Psoas muscle (tissue), 8 donors: ENCODE results near the gene PDZD7. TPM values are rescaled to one million over a fixed set of nuclear protein-coding genes. Genes with fewer than 3 reads are reported as not detected.

Experiments used
- ATAC-seq, 4 donors: fragments of 200-7000 bp; cut with Tn5 transposase; one replicate each; pipeline ENCODE4 v1.9.1; 2020; ENCODE audit warnings: moderate library complexity in 3 of 4, mild to moderate bottlenecking in 2 of 4
- DNase-seq, 2 donors: peaks; one replicate each; pipeline ENCODE4 v3.0.0-alpha.2; 2020
- H3K27ac ChIP-seq: fragments of 200-600 bp; one replicate; pipeline ENCODE4 v1.8.0; 2022
- H3K27me3 ChIP-seq, 3 donors: fragments of 200-600 bp in 1 of 3; one replicate each; pipeline versions ENCODE4 v1.6.1 to v1.8.0; 2013 to 2022; ENCODE audit warnings: low read length in 2 of 3, mild to moderate bottlenecking in 2 of 3, moderate library complexity in 1 of 3; ENCODE audit not compliant: insufficient read depth in 3 of 3
- H3K36me3 ChIP-seq, 2 donors: fragments of 200-600 bp in 1 of 2; one replicate each; pipeline versions ENCODE4 v1.6.1 to v1.8.0; 2013 to 2022; ENCODE audit warnings: low read depth in 1 of 2, mild to moderate bottlenecking in 1 of 2, moderate library complexity in 1 of 2; ENCODE audit not compliant: insufficient read depth in 1 of 2
- H3K4me1 ChIP-seq: fragments of 200-600 bp; one replicate; pipeline ENCODE4 v1.8.0; 2022
- H3K4me3 ChIP-seq: fragments of 200-600 bp; one replicate; pipeline ENCODE4 v1.8.0; 2022; ENCODE audit warnings: mild to moderate bottlenecking
- H3K9me3 ChIP-seq: fragments of 200-600 bp; one replicate; pipeline ENCODE4 v1.8.0; 2022
- WGBS, 3 donors: extraction: QIAGEN DNeasy Blood & Tissue Kit; methylation state at CpG; one replicate each; pipeline versions ENCODE4 v1.1.6 to v1.1.7; 2013; 5-methylcytosine and 5-hydroxymethylcytosine counted together
- intact Hi-C, 2 donors: fragments of 100-400 bp; cut with DNase I; formaldehyde crosslinking; loops; one replicate each; pipeline versions ENCODE4 v1.11.0 to v1.14.2; 2022
- polyA plus RNA-seq, 3 donors: library from polyadenylated mRNA; stranded (reverse); fragments of 200-250 nt; gene quantifications; one replicate each; pipeline ENCODE4 v1.2.3, GENCODE V29; 2013
- total RNA-seq, 4 donors: library from RNA; stranded (reverse); fragmentation: NEBNext Ultra II Directional in 2 of 4; extraction: Animal tissue kit (Norgen Biotek cat#: 25700) in 2 of 4; gene quantifications; one replicate each; pipeline versions ENCODE4 v1.2.1 to v1.2.4, GENCODE V29; 2021 to 2023
- TF ChIP-seq, protein P1 (sequence below): fragments of 200-600 bp; IDR thresholded peaks from one replicate; pipeline ENCODE4 v1.8.0; 2022; ENCODE audit warnings: antibody characterized with exemption
- donor health status: healthy with polysubstance abuse.
- donor health status: DM: no; HTN: no; CAD: no; lungs with moderate emphysema.
- donor health status: Bipolar disorder and iron deficiency.
- donor health status: healthy.
- donor health status: DM: yes; HTN: yes; CAD: no.
- donor health status: DM: no; HTN: no; CAD: no.
- donor health status: DM: no; HTN: no; CAD: no.
- donor health status: DM: yes; HTN: yes; CAD: no.

The PDZD7 gene
- total and polyA plus RNA-seq, 7 donors: 0.04 to 0.54 (median 0.08) TPM; not detected in 2

DNA sequence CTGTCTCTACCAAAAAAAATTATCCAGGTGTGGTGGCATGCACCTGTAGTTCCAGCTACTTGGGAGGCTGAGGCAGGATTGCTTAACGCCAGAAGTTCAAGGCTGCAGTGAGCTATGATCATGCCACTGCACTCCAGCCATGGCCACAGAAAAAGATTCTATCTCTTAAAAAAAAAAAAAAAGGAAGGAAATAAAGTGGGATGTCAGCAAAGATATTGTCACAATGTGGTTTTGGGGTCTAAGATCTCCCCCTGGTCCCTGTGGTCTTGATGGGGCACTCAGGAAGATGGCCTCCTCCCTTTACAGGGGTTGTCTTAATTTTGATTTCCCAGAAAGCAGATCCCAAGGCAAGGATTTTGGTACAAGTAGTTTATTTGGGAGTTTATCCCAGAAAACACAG is 23.4 kb upstream of the PDZD7 start:
- Histone ChIP-seq H3K27ac (no peak overlapping the region), H3K27me3 (peaks cover 0 to 16% (median 4%) of the 10 kb centered on the region in 3 donors), H3K4me3 (no peak overlapping the region), H3K36me3 (no peaks in the 10 kb centered on the region), H3K9me3 (no peaks in the 10 kb centered on the region), H3K4me1 (peaks cover 9% of the 10 kb centered on the region)
- no peak for ATAC-seq
- TF ChIP-seq, protein P1, sequence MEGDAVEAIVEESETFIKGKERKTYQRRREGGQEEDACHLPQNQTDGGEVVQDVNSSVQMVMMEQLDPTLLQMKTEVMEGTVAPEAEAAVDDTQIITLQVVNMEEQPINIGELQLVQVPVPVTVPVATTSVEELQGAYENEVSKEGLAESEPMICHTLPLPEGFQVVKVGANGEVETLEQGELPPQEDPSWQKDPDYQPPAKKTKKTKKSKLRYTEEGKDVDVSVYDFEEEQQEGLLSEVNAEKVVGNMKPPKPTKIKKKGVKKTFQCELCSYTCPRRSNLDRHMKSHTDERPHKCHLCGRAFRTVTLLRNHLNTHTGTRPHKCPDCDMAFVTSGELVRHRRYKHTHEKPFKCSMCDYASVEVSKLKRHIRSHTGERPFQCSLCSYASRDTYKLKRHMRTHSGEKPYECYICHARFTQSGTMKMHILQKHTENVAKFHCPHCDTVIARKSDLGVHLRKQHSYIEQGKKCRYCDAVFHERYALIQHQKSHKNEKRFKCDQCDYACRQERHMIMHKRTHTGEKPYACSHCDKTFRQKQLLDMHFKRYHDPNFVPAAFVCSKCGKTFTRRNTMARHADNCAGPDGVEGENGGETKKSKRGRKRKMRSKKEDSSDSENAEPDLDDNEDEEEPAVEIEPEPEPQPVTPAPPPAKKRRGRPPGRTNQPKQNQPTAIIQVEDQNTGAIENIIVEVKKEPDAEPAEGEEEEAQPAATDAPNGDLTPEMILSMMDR: no peak
- intact Hi-C loops: no loop called here
- DNase-seq: no peak
- WGBS, 3 donors: 89 to 100% (median 92%) methylated on average over 1 of the region's 1 CpG

DNA sequence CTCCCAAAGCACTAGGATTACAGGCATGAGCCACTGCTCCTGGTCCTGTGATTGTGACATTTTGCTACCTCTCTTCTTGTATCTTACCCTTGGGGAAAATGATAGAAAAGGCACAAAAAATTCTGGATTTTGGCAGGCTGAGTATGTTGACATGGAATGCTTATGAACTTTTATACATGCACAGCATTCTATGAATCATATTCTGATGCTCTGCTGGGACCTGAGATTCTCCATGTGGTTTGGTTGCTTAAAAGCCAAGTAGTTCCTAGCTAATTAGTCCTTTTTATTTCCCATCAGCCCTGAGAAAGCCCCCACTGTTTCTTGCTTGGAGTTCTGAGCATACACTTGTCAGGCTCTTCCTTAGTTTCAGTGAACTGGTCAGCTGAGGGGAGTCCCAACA is 22.6 kb upstream of the PDZD7 start:
- peaks cover 0 to 24% (median 6%) of the 10 kb centered on the region in 3 donors for H3K27me3 ChIP-seq
- peaks cover 9% of the 10 kb centered on the region for H3K4me1 ChIP-seq
- no peak for DNase-seq
- ATAC-seq: no peak
- no peak overlapping the region for H3K27ac ChIP-seq
- TF ChIP-seq, protein P1: no peak
- no peaks in the 10 kb centered on the region for H3K9me3 ChIP-seq
- intact Hi-C loops: no loop called here
- no peaks in the 10 kb centered on the region for H3K36me3 ChIP-seq
- no peak overlapping the region for H3K4me3 ChIP-seq

DNA sequence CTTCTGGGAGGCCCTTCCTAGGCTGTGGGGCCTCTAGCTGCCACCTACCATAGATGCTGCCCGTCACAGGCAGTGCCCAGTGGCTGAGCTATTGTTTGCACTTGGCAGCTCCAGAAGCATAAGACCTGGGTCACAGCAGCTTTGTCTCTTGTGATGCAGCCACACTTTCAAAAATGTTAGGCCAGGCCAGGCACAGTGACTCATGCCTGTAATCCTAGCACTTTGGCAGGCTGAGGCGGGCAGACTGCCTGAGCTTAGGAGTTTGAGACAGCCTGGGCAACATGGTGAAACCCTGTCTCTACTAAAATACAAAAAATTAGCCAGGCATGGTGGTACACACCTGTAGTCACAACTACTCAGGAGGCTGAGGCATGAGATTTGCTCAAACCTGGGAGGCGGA is 21.4 kb upstream of the PDZD7 start:
- Histone ChIP-seq H3K4me1 (peaks cover 9% of the 10 kb centered on the region), H3K9me3 (no peaks in the 10 kb centered on the region), H3K4me3 (no peak overlapping the region), H3K27me3 (peaks cover 0 to 37% (median 9%) of the 10 kb centered on the region in 3 donors), H3K36me3 (no peaks in the 10 kb centered on the region), H3K27ac (peak overlapping the region; percentile 27)
- DNase-seq (peak; percentile 46 to 58), ATAC-seq (peak; percentile 91 to 96 (median 94))
- intact Hi-C loops: no loop called here
- TF ChIP-seq, protein P1: no peak
- WGBS, 3 donors: 46 to 59% (median 54%) methylated on average over 3 of the region's 3 CpGs

DNA sequence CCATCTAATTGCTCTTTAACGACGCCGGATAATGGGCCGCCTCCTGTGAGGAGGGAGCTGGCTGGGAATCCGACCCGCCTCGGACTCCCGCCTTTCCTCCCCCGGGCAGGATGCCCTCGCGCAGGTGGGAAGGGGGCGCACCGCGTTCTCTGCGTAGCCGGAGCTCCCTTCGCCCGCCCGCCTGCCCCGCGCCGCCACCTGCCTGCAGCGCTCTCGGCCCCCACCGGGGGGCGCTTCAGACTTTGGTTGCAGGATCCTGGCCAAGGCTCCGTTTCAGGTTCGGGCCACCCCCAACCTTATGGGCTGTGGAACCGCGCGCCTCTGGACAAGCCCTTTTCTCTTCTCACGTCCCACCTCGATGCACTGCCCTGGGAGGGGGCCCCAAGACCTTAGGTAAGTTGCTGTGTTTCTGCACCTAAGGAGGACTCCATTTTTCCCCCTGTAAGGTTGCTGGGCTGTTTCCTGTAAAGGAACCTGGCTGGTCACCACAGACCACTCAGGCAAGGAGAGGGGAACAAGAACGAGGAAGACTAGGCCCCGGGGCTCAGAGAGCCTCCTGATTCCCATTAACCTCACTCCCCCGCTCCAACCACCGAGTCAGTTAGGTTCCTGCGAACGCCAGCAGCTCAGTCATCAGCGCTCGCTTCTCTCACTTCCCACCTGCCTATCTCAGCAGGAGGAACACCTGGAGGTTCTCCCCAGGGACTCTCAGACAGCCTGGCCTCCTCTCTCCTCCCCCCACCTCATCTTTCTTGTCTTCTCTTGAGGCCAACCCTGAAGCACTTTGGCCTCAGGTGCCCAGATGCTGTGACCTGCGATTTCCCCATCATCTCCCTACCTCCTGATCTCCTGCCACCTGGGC is 19.5 kb upstream of the PDZD7 start:
- peak; percentile 68 to 80 (median 70) for ATAC-seq
- intact Hi-C loops: no loop called here
- TF ChIP-seq, protein P1: peak; percentile 72
- Histone ChIP-seq H3K27ac (no peak overlapping the region), H3K4me3 (peak overlapping the region; percentile 50), H3K27me3 (peaks cover 0 to 49% (median 9%) of the 10 kb centered on the region in 3 donors), H3K9me3 (no peaks in the 10 kb centered on the region), H3K36me3 (no peaks in the 10 kb centered on the region), H3K4me1 (peaks cover 9% of the 10 kb centered on the region)
- DNase-seq: peak; percentile 72 to 79
- WGBS, 3 donors: 14 to 17% (median 16%) methylated on average over 37 to 42 of the region's 42 CpGs
